ENCODE data around the gene ZDHHC11. TPM values are rescaled to one million over a fixed set of nuclear protein-coding genes. Genes with fewer than 3 reads are reported as not detected.

Gene ZDHHC11
- total RNA-seq, 1 experiment from 2014 or later = 3.6 TPM

GRCh38 chr5:852431-853401 lies 1.9 kb upstream of the ZDHHC11 start:
- intact Hi-C loops (cut with micrococcal nuclease; ENCODE audit: unreplicated experiment) = no loop called here
- no peak overlapping the region for H3K4me3 Mint-ChIP-seq (ENCODE audit: unreplicated experiment)
- H3K4me3 ChIP-seq (ENCODE audit: low read depth, low read length) = no peak overlapping the region
- CTCF ChIA-PET = no interaction called here
- peaks cover 3% of the 10 kb centered on the region; the same call in 1 of the 2 replicates for H3K27me3 ChIP-seq (replicated peaks; ENCODE audit: control insufficient read depth, insufficient read depth, low read length)
- peaks cover 15% of the 10 kb centered on the region for H3K27me3 Mint-ChIP-seq (ENCODE audit: insufficient read depth, unreplicated experiment)
- no peaks in the 10 kb centered on the region for H3K9me3 Mint-ChIP-seq (ENCODE audit: unreplicated experiment)
- peaks cover 10% of the 10 kb centered on the region for H3K36me3 Mint-ChIP-seq (ENCODE audit: insufficient read depth, unreplicated experiment)
- BruUV-seq (replicated peaks) = no TSS peak
- no peak overlapping the region for H3K27ac Mint-ChIP-seq (ENCODE audit: unreplicated experiment)
- no peak for TF ChIP-seq CTCF (IDR thresholded peaks at IDR 0.05; ENCODE audit: insufficient read depth in 1 of 2, low read depth in 1 of 2, low read length in 1 of 2, severe bottlenecking in 1 of 2, unreplicated experiment in 1 of 2)
- H3K4me1 ChIP-seq = peaks cover 21% of the 10 kb centered on the region
- POLR2A ChIA-PET = no interaction called here
- DNase-seq = peak in 1 of 2 experiments; percentile 27
- H3K36me3 ChIP-seq (ENCODE audit: control insufficient read depth, insufficient read depth, low read length) = no peaks in the 10 kb centered on the region
- no peaks in the 10 kb centered on the region for H3K4me1 Mint-ChIP-seq (ENCODE audit: low read depth, unreplicated experiment)
- no peaks in the 10 kb centered on the region for H3K9me3 ChIP-seq

GRCh38 chr5:852018-852417 lies 1.2 kb upstream of the ZDHHC11 start:
- DNase-seq = peak in 1 of 2 experiments; percentile 0
- Mint-ChIP-seq H3K4me3 (ENCODE audit: unreplicated experiment) (no peak overlapping the region), H3K27ac (ENCODE audit: unreplicated experiment) (no peak overlapping the region), H3K36me3 (ENCODE audit: insufficient read depth, unreplicated experiment) (peaks cover 6% of the 10 kb centered on the region), H3K27me3 (ENCODE audit: insufficient read depth, unreplicated experiment) (peaks cover 15% of the 10 kb centered on the region), H3K9me3 (ENCODE audit: unreplicated experiment) (no peaks in the 10 kb centered on the region), H3K4me1 (ENCODE audit: low read depth, unreplicated experiment) (no peaks in the 10 kb centered on the region)
- peaks cover 21% of the 10 kb centered on the region for H3K4me1 ChIP-seq
- ChIA-PET POLR2A (no interaction called here), CTCF (no interaction called here)
- peaks cover 3% of the 10 kb centered on the region; the same call in 1 of the 2 replicates for H3K27me3 ChIP-seq (replicated peaks; ENCODE audit: control insufficient read depth, insufficient read depth, low read length)
- no peak overlapping the region for H3K4me3 ChIP-seq (ENCODE audit: low read depth, low read length)
- TF ChIP-seq CTCF (IDR thresholded peaks at IDR 0.05; ENCODE audit: insufficient read depth in 1 of 2, low read depth in 1 of 2, low read length in 1 of 2, severe bottlenecking in 1 of 2, unreplicated experiment in 1 of 2) = no peak
- intact Hi-C loops (cut with micrococcal nuclease; ENCODE audit: unreplicated experiment) = no loop called here
- no peaks in the 10 kb centered on the region for H3K36me3 ChIP-seq (ENCODE audit: control insufficient read depth, insufficient read depth, low read length)
- BruUV-seq (replicated peaks) = no TSS peak
- H3K9me3 ChIP-seq = no peaks in the 10 kb centered on the region

- ChIA-PET POLR2A (no interaction called here), CTCF (no interaction called here)
- H3K4me1 ChIP-seq = peaks cover 21% of the 10 kb centered on the region
- no peaks in the 10 kb centered on the region for H3K9me3 ChIP-seq
- peak overlapping the region; percentile 37 for H3K4me3 Mint-ChIP-seq (ENCODE audit: unreplicated experiment)
- no peaks in the 10 kb centered on the region for H3K9me3 Mint-ChIP-seq (ENCODE audit: unreplicated experiment)
- TF ChIP-seq CTCF (IDR thresholded peaks at IDR 0.05; ENCODE audit: insufficient read depth in 1 of 2, low read depth in 1 of 2, low read length in 1 of 2, severe bottlenecking in 1 of 2, unreplicated experiment in 1 of 2) = no peak
- no peak overlapping the region for H3K27ac Mint-ChIP-seq (ENCODE audit: unreplicated experiment)
- DNase-seq = peak in 1 of 2 experiments; percentile 24
- H3K36me3 ChIP-seq (ENCODE audit: control insufficient read depth, insufficient read depth, low read length) = no peaks in the 10 kb centered on the region
- no peak overlapping the region for H3K4me3 ChIP-seq (ENCODE audit: low read depth, low read length)
- H3K4me1 Mint-ChIP-seq (ENCODE audit: low read depth, unreplicated experiment) = no peaks in the 10 kb centered on the region
- peaks cover 6% of the 10 kb centered on the region for H3K36me3 Mint-ChIP-seq (ENCODE audit: insufficient read depth, unreplicated experiment)
- no TSS peak for BruUV-seq (replicated peaks)
- H3K27me3 Mint-ChIP-seq (ENCODE audit: insufficient read depth, unreplicated experiment) = peaks cover 15% of the 10 kb centered on the region
- peaks cover 3% of the 10 kb centered on the region; the same call in 1 of the 2 replicates for H3K27me3 ChIP-seq (replicated peaks; ENCODE audit: control insufficient read depth, insufficient read depth, low read length)
- intact Hi-C loops (cut with micrococcal nuclease; ENCODE audit: unreplicated experiment) = no loop called here
Measured at GRCh38 chr5:851553-851952, 767 bp upstream of the ZDHHC11 start.
